ENCODE data around the gene JOSD1. TPM values are rescaled to one million over a fixed set of nuclear protein-coding genes. Genes with fewer than 3 reads are reported as not detected.

Gene JOSD1
- total and polyA plus RNA-seq, 4 donors: 17.8 to 64.0 (median 43.8) TPM

DNA sequence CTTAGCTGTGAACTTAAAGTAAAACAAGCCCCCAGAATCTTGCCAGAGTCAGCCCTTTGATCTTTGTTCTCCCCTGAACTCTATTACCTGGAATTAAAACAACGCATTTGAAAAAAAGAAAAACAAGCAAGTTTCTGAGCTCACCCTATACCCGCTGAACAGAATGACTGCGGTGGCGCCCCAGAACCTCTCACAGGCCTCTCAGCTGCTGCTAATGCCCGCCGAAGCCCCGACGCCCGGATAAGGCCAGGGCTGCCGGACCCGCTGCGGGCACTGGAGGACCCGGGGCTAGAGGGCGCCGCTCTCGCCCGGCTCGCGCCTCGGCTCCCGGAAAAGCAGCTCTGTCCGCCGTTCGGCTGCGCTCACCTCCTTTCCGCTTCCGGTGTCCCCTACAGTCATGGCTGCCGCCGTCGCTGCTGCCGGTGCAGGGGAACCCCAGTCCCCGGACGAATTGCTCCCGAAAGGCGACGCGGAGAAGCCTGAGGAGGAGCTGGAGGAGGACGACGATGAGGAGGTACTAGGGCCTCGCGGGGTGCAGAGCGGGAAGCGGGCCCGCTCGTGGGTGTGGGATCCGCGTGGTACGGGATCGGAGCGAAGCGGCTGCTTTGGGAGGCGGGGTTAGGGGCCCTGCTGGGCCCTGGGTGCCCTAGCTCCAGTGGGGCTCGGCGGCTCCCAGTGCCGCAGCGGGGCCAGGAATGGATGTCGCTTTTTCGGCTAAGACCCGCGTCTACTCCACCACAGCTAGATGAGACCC lies 19.0 kb downstream of the JOSD1 start, which contains the start of gene TOMM22:
TOMM22 (plus strand) TSS at position 376 of the 754 bp plus-strand sequence; CDS start at position 398, 22 bp downstream.
- DNase-seq (peak; percentile 89 to 94 (median 89)), ATAC-seq (ENCODE audit: insufficient read depth, low FRiP score) (peak; percentile 100)
- peak within 1 kb of the TSS; percentile 67 to 83 for H3K27ac ChIP-seq (ENCODE audit: low read depth in 1 of 2, low read length in 1 of 2)
- H3K4me1 ChIP-seq (ENCODE audit: control insufficient read depth in 5 of 5, insufficient read depth in 5 of 5, low read length in 5 of 5): peaks cover 0 to 7% (median 4%) of the 10 kb centered on the region in 5 donors
- H3K4me3 ChIP-seq: peak within 1 kb of the TSS; percentile 97
- peak; percentile 71 for TF ChIP-seq CTCF (IDR thresholded peaks at IDR 0.05; ENCODE audit: control extremely low read depth, extremely low read depth)
- H3K27me3 ChIP-seq (ENCODE audit: control insufficient read depth in 3 of 3, insufficient read depth in 3 of 3, low read length in 2 of 3): no peaks in the 10 kb centered on the region
- H3K9ac ChIP-seq (ENCODE audit: insufficient read depth in 1 of 2, low read length in 2 of 2): peak within 1 kb of the TSS; percentile 72 to 89
- 0% methylated on average over 60 of the region's 60 CpGs for WGBS, 2 donors
- no peaks in the 10 kb centered on the region for H3K9me3 ChIP-seq (ENCODE audit: control insufficient read depth in 4 of 4, insufficient read depth in 3 of 4, low read length in 3 of 4)
- H3K36me3 ChIP-seq (ENCODE audit: control insufficient read depth in 4 of 4, insufficient read depth in 4 of 4, low read length in 4 of 4): peaks cover 5 to 23% (median 21%) of the 10 kb centered on the region in 4 donors

DNA sequence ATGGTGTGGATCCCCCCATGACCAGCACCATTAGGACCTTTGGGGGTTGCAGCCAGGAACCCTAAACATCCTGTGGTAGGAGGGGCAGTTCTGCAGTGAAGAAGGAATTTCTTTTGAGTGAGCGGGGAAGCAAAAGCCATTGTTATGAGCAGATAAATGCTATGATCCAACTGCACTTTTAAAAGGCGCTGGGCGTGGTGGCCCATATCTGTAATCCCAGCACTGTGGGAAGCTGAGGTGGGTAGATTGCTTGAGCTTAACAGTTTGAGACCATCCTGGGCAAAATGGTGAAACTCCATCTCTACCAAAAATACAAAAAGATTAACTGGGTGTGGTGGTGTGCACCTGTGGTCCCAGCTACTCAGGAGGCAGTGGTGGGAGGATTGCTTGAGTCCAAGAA lies 24.9 kb downstream of the JOSD1 start:
- H3K9ac ChIP-seq (ENCODE audit: insufficient read depth in 1 of 2, low read length in 2 of 2): no peak overlapping the region
- H3K27me3 ChIP-seq (ENCODE audit: control insufficient read depth in 3 of 3, insufficient read depth in 3 of 3, low read length in 2 of 3): no peaks in the 10 kb centered on the region
- DNase-seq: no peak
- whole genome bisulfite sequencing, 2 donors: 98 to 100% methylated on average over 3 of the region's 3 CpGs
- H3K4me3 ChIP-seq: no peak overlapping the region
- no peak for TF ChIP-seq CTCF (IDR thresholded peaks at IDR 0.05; ENCODE audit: control extremely low read depth, extremely low read depth)
- no peak overlapping the region for H3K27ac ChIP-seq (ENCODE audit: low read depth in 1 of 2, low read length in 1 of 2)
- H3K4me1 ChIP-seq (ENCODE audit: control insufficient read depth in 5 of 5, insufficient read depth in 5 of 5, low read length in 5 of 5): peaks cover 0 to 4% (median 0%) of the 10 kb centered on the region in 5 donors
- H3K36me3 ChIP-seq (ENCODE audit: control insufficient read depth in 4 of 4, insufficient read depth in 4 of 4, low read length in 4 of 4): peaks cover 7 to 19% (median 14%) of the 10 kb centered on the region in 4 donors
- H3K9me3 ChIP-seq (ENCODE audit: control insufficient read depth in 4 of 4, insufficient read depth in 3 of 4, low read length in 3 of 4): no peaks in the 10 kb centered on the region
- no peak for ATAC-seq (ENCODE audit: insufficient read depth, low FRiP score)

- TF ChIP-seq CTCF (IDR thresholded peaks at IDR 0.05; ENCODE audit: control extremely low read depth, extremely low read depth): no peak
- H3K27ac ChIP-seq (ENCODE audit: low read depth in 1 of 2, low read length in 1 of 2): no peak overlapping the region
- ATAC-seq (ENCODE audit: insufficient read depth, low FRiP score): no peak
- H3K9ac ChIP-seq (ENCODE audit: insufficient read depth in 1 of 2, low read length in 2 of 2): no peak overlapping the region
- peaks cover 0 to 4% (median 0%) of the 10 kb centered on the region in 5 donors for H3K4me1 ChIP-seq (ENCODE audit: control insufficient read depth in 5 of 5, insufficient read depth in 5 of 5, low read length in 5 of 5)
- no peaks in the 10 kb centered on the region for H3K9me3 ChIP-seq (ENCODE audit: control insufficient read depth in 4 of 4, insufficient read depth in 3 of 4, low read length in 3 of 4)
- 87 to 91% methylated on average over 5 of the region's 5 CpGs for WGBS, 2 donors
- peaks cover 7 to 20% (median 17%) of the 10 kb centered on the region in 4 donors for H3K36me3 ChIP-seq (ENCODE audit: control insufficient read depth in 4 of 4, insufficient read depth in 4 of 4, low read length in 4 of 4)
- no peak for DNase-seq
- no peak overlapping the region for H3K4me3 ChIP-seq
- H3K27me3 ChIP-seq (ENCODE audit: control insufficient read depth in 3 of 3, insufficient read depth in 3 of 3, low read length in 2 of 3): no peaks in the 10 kb centered on the region
These were observed 25.9 kb downstream of the JOSD1 start for GRCh38 chr22:38674888-38675287.

All from lung (tissue), 12 donors.